Lower lobe of right lung (tissue), 2 donors: Measurements from ENCODE around the gene PAK6. TPM values are rescaled to one million over a fixed set of nuclear protein-coding genes. Genes with fewer than 3 reads are reported as not detected.

ENCODE experiments used
- ATAC-seq, 2 donors: fragments of 200-7000 bp; cut with Tn5 transposase; one replicate each; pipeline ENCODE4 v1.9.1; 2020 to 2022; ENCODE audit warnings: mild to moderate bottlenecking in 2 of 2, moderate library complexity in 2 of 2
- DNase-seq: peaks from one replicate; pipeline ENCODE4 v3.0.0-alpha.2; 2020
- H3K27ac ChIP-seq: fragments of 200-600 bp; one replicate; pipeline ENCODE4 v1.8.0; 2022
- H3K27me3 ChIP-seq: fragments of 200-600 bp; one replicate; pipeline ENCODE4 v1.8.0; 2022; ENCODE audit warnings: low read depth
- H3K36me3 ChIP-seq: fragments of 200-600 bp; one replicate; pipeline ENCODE4 v1.8.0; 2022; ENCODE audit warnings: mild to moderate bottlenecking
- H3K4me1 ChIP-seq: fragments of 200-600 bp; one replicate; pipeline ENCODE4 v1.8.0; 2022
- H3K4me3 ChIP-seq: fragments of 200-600 bp; one replicate; pipeline ENCODE4 v1.8.0; 2022; ENCODE audit warnings: mild to moderate bottlenecking
- H3K9me3 ChIP-seq: fragments of 200-600 bp; one replicate; pipeline ENCODE4 v1.8.0; 2022
- intact Hi-C: fragments of 100-400 bp; cut with DNase I; formaldehyde crosslinking; loops from one replicate; pipeline ENCODE4 v1.11.0; 2022
- total RNA-seq: library from RNA; stranded (reverse); fragmentation: NEBNext Ultra II Directional; extraction: Animal tissue kit (Norgen Biotek cat#: 25700); gene quantifications from one replicate; pipeline ENCODE4 v1.2.1, GENCODE V29; 2021
- TF ChIP-seq, protein P1 (sequence below): fragments of 200-600 bp; IDR thresholded peaks from one replicate; pipeline ENCODE4 v1.8.0; 2022; ENCODE audit warnings: antibody characterized with exemption, mild to moderate bottlenecking
- donor health status: DM: no; HTN: yes; CAD: no; lungs with severe emphysema.

The PAK6 gene
- total RNA-seq, 1 donor from 2014 or later, result 5.6 TPM

DNA sequence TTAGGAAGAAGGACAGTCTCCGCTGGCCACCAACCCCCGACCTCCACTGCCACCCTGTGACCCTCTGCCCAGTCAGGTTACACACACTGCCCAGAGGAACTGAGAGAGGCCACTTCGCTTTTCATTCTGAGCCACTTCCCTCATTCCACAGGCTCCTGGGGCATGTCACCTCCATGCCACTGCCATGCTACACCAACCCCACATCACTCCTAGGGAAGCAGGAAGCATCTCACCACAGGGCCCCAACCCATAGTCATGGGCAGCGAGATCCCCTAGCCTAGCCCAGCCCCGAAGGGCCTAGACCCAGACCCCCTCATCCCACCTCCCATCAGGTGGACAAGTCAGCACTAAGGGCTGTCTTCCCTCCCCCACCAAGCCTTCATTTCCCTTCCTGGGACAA, 67.5 kb downstream of the PAK6 start:
- no peaks in the 10 kb centered on the region for H3K9me3 ChIP-seq
- H3K36me3 ChIP-seq, result peaks cover 14% of the 10 kb centered on the region
- TF ChIP-seq, protein P1, sequence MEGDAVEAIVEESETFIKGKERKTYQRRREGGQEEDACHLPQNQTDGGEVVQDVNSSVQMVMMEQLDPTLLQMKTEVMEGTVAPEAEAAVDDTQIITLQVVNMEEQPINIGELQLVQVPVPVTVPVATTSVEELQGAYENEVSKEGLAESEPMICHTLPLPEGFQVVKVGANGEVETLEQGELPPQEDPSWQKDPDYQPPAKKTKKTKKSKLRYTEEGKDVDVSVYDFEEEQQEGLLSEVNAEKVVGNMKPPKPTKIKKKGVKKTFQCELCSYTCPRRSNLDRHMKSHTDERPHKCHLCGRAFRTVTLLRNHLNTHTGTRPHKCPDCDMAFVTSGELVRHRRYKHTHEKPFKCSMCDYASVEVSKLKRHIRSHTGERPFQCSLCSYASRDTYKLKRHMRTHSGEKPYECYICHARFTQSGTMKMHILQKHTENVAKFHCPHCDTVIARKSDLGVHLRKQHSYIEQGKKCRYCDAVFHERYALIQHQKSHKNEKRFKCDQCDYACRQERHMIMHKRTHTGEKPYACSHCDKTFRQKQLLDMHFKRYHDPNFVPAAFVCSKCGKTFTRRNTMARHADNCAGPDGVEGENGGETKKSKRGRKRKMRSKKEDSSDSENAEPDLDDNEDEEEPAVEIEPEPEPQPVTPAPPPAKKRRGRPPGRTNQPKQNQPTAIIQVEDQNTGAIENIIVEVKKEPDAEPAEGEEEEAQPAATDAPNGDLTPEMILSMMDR, result no peak
- peak overlapping the region; percentile 84 for H3K27ac ChIP-seq
- peak overlapping the region; percentile 55 for H3K4me3 ChIP-seq
- ATAC-seq (peak; percentile 19 to 38), DNase-seq (no peak)
- H3K4me1 ChIP-seq, result peaks cover 19% of the 10 kb centered on the region
- intact Hi-C loops, result no loop called here
- no peaks in the 10 kb centered on the region for H3K27me3 ChIP-seq

DNA sequence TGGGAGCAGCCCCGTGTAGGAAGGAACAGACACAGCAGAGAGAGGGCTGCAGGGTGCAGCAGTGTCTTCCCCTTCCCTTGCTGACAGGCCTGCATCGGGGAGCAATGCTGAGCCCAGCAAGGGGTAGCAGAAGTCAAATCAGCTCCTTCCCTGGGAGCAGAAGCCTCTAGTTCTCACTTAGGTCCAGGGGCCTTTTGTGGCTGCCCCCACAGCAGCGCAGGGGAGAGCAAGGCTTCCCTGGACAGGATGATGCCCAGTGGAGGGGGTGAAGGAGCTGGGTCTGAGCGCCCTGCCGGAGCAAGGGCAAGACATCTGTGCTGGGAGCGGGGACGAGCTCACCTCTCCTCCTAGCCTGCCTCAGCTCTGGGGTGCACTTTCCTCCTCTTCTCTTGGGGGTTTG, 68.0 kb downstream of the PAK6 start:
- peaks cover 11% of the 10 kb centered on the region for H3K36me3 ChIP-seq
- H3K4me3 ChIP-seq, result peak overlapping the region; percentile 55
- TF ChIP-seq, protein P1, result no peak
- ATAC-seq (no peak), DNase-seq (no peak)
- intact Hi-C loops, result no loop called here
- H3K4me1 ChIP-seq, result peaks cover 19% of the 10 kb centered on the region
- no peaks in the 10 kb centered on the region for H3K9me3 ChIP-seq
- peak overlapping the region; percentile 84 for H3K27ac ChIP-seq
- no peaks in the 10 kb centered on the region for H3K27me3 ChIP-seq

DNA sequence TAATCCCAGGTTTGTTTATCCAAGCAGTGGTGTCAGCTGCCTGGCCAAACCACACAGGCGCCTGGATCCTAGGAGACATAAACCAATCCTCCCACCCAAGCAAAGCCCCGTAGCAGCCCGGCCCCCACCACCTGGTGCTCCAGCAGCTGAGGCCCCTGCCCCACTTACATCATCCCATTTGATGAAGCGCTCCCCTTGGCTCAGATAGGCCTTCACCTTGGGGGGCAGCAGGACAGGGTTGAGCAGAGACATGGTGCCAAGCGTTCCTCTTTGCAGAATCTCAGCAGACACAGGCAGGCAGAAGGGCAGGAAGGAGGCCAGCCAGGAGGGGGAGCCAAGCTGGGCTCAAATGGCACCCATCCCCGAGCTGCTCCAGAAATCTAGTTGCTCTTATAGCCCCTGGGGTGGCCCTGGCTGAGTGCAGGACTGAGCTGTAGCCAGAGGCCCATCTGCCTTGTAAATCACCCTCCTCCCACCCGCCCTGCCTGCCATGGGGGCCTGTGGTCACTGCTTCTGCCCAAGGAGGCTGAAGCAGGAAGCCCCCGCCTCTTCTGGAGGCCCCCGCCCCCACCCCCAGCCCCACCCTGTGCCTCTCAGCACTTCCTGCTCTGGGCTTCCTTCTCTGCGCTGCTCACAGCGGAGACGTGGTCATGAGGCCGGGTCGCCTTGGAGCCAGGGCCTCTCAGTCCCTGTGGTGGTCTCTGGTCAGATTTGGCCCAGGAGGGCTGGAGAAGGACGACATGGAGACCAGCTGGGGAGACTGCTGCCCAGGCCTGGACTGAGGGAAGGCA, 68.8 kb downstream of the PAK6 start, which contains the start of gene PLCB2:
TSS of gene PLCB2 (minus strand) at position 515 of the 791 bp plus-strand sequence. CDS start at position 252, 263 bp downstream.
- H3K27ac ChIP-seq, result peak within 1 kb of the TSS; percentile 84
- ATAC-seq, result peak; percentile 80 to 85
- H3K36me3 ChIP-seq, result peaks cover 4% of the 10 kb centered on the region
- no peaks in the 10 kb centered on the region for H3K27me3 ChIP-seq
- H3K9me3 ChIP-seq, result no peaks in the 10 kb centered on the region
- TF ChIP-seq, protein P1, result peak; percentile 24
- intact Hi-C loops, result no loop called here
- peak within 1 kb of the TSS; percentile 55 for H3K4me3 ChIP-seq
- H3K4me1 ChIP-seq, result peaks cover 19% of the 10 kb centered on the region
- DNase-seq, result peak; percentile 76

DNA sequence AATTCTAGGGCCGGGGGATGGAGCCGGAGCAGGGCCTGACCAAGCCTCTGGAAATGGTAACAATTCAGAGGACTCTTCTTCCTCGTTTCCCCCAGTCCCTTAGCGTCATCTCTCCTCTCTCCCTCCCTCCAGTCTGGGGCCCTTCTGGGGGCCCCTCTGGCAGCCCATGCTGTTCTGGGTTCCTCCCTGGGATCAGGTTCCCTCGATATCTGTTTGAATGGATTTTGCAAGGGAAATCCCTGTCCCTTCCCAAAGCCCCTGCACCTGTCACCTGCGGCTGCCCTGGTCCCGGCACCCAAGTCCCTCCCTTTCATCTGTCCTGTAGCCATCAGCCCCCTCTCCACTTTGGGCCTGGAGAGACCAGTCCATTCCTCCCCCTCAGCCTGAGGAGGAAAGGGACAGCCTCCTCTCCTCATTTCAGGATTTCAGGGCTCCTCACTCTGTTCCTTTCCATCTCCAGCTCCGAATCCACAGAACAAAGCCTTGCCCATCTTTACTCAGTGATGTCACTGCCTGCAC, 70.5 kb downstream of the PAK6 start:
- peaks cover 31% of the 10 kb centered on the region for H3K4me1 ChIP-seq
- H3K36me3 ChIP-seq, result no peaks in the 10 kb centered on the region
- no peaks in the 10 kb centered on the region for H3K27me3 ChIP-seq
- TF ChIP-seq, protein P1, result no peak
- ATAC-seq, result no peak
- H3K9me3 ChIP-seq, result no peaks in the 10 kb centered on the region
- intact Hi-C loops, result no loop called here
- no peak overlapping the region for H3K4me3 ChIP-seq
- DNase-seq, result no peak
- H3K27ac ChIP-seq, result peak overlapping the region; percentile 84

DNA sequence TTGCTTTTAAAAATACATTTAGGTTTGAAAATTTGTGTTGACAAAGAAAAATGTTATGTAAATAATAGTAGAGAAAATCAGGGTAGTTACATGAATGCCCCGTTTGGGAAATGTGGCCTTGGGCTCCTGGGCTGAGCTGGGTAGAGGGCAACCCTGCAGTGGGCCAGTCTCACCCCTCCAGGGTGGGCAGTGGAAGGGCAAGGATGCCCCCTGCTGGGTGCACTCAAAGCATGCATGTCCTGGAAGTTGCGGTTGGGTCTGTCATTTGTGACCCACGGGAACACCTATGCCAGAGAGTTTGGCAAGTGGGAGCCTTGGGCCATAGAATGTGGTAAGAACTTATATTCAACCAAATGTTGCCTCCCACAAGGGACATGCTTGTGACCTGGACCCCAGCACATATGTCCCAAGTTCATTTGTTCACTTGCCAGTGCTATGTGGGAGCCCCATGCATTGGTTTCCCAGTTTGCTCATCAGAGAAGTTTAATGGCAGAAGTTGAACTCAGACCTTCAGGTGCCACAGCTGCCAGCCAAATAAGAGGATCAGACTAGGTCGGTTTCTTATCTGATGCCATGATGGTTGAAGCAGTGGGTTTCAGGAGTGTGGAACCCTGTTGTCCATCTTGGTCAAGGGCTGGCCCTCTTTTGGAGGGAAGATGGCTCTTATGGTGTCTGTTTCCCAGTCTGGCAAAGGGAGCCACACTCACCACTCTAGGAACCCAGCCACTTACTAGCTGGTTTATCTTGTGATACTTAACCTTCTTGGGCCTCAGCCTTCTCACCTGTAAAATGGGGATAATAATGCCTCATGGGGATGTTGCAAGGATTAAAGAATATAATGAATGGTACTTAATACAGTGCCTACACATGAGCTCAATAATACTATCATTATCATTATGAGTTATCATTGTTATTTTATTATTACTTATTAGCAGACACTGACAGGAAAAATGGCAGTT, 71.4 kb downstream of the PAK6 start:
- H3K9me3 ChIP-seq, result no peaks in the 10 kb centered on the region
- peaks cover 32% of the 10 kb centered on the region for H3K4me1 ChIP-seq
- no peak overlapping the region for H3K27ac ChIP-seq
- H3K4me3 ChIP-seq, result no peak overlapping the region
- peak; percentile 74 for DNase-seq
- TF ChIP-seq, protein P1, result peak; percentile 71
- no peaks in the 10 kb centered on the region for H3K27me3 ChIP-seq
- ATAC-seq, result peak; percentile 58 to 67
- no peaks in the 10 kb centered on the region for H3K36me3 ChIP-seq
- intact Hi-C loops, result no loop called here
